K562 (cell line): ENCODE measurements around the gene DGCR8. TPM values are rescaled to one million over a fixed set of nuclear protein-coding genes. Genes with fewer than 3 reads are reported as not detected.
A peak's percentile ranks its signal among the peaks of the same experiment; 100 is the strongest.

Experiments used
- BRD4 ChIP-seq: fragments of 200-600 bp; sonication (generic); IDR thresholded peaks from 2 replicates; pipeline ENCODE4 v1.6.1; 2017; ENCODE audit warnings: inconsistent platforms
- DNMT1 ChIP-seq: fragments of 450-650 bp; IDR thresholded peaks from 2 replicates; pipeline ENCODE4 v1.6.1; 2016; ENCODE audit warnings: antibody characterized with exemption, mild to moderate bottlenecking
- FOXA3 ChIP-seq, 2 experiments: fragments of 450-650 bp in 1 of 2; sonication (generic) in 1 of 2; formaldehyde crosslinking; IDR thresholded peaks in 1 of 2; conservative IDR thresholded peaks in 1 of 2; 2 replicates each; pipeline versions ENCODE4 v1.4.0 to v1.8.0; 2020 to 2022; ENCODE audit warnings: mild to moderate bottlenecking in 2 of 2, missing genetic modification reagents in 1 of 2
- FOXJ2 ChIP-seq: fragments of 200-800 bp; sonication (Bioruptor generic); IDR thresholded peaks from 2 replicates; pipeline ENCODE4 v1.6.1; 2016; ENCODE audit warnings: missing genetic modification characterization, missing compliant biosample characterization
- GABPB2 ChIP-seq: fragments of 250-450 bp; sonication (Bioruptor Pico); conservative IDR thresholded peaks from 2 replicates; pipeline ENCODE4 v1.5.1; 2021; ENCODE audit warnings: mild to moderate bottlenecking
- KLF16 ChIP-seq: IDR thresholded peaks from 2 replicates; pipeline ENCODE4 v1.6.1; 2016; ENCODE audit warnings: antibody characterized with exemption
- MBD2 ChIP-seq: sonication (generic); IDR thresholded peaks from 2 replicates; pipeline ENCODE4 v1.6.1; 2016; ENCODE audit warnings: low read depth, borderline replicate concordance
- NUFIP1 ChIP-seq: fragments of 450-650 bp; IDR thresholded peaks from 2 replicates; pipeline ENCODE4 v1.6.1; 2018; ENCODE audit not compliant: partially characterized antibody
- POLR2AphosphoS5 ChIP-seq: IDR thresholded peaks from 2 replicates; pipeline ENCODE4 v1.6.1; 2011; ENCODE audit warnings: mild to moderate bottlenecking, low read depth, low read length, moderate library complexity; ENCODE audit not compliant: control insufficient read depth, insufficient read depth
- PRMT5 ChIP-seq: sonication (generic); formaldehyde crosslinking; IDR thresholded peaks from 2 replicates; pipeline ENCODE4 v1.5.0; 2020; ENCODE audit warnings: missing genetic modification reagents
- PTTG1 ChIP-seq: fragments of 450-650 bp; IDR thresholded peaks from 2 replicates; pipeline ENCODE4 v1.6.1; 2016; ENCODE audit warnings: low read depth, mild to moderate bottlenecking, missing genetic modification characterization, missing compliant biosample characterization
- RFX7 ChIP-seq: fragments of 250-450 bp; sonication (Bioruptor Pico); IDR thresholded peaks from 2 replicates; pipeline ENCODE4 v1.5.1; 2021; ENCODE audit warnings: mild to moderate bottlenecking
- SMARCC2 ChIP-seq: fragments of 450-650 bp; IDR thresholded peaks from 2 replicates; pipeline ENCODE4 v1.6.1; 2017; ENCODE audit warnings: antibody characterized with exemption, moderate library complexity, mild to moderate bottlenecking, low read depth
- YBX1 ChIP-seq: fragments of 450-650 bp; IDR thresholded peaks from 2 replicates; pipeline ENCODE4 v1.7.1; 2016; ENCODE audit warnings: mild to moderate bottlenecking
- ZNF232 ChIP-seq: sonication (generic); formaldehyde crosslinking; IDR thresholded peaks from 2 replicates; pipeline ENCODE4 v1.8.0; 2022; ENCODE audit warnings: mild to moderate bottlenecking, missing genetic modification reagents
- ZNF3 ChIP-seq: fragments of 250-450 bp; sonication (Bioruptor Pico); IDR thresholded peaks from 2 replicates; pipeline ENCODE4 v1.5.0; 2021; ENCODE audit warnings: mild to moderate bottlenecking, moderate library complexity
- polyA plus RNA-seq, 8 experiments: library from polyadenylated mRNA; depleted of rRNA in 4 of 8; stranded (reverse) in 5 of 8; unstranded in 3 of 8; fragments of >200 nt; fragmentation: Nextera tagmentation in 2 of 8; fragmentation: Illumina TruSeq in 1 of 8; extraction: Ambion mirVana in 2 of 8; extraction: Trizol in 1 of 8; gene quantifications; 2 replicates each; pipeline versions ENCODE4 v1.2.1 to v1.2.3, GENCODE V29; 2011 to 2014; ENCODE audit warnings: inconsistent platforms in 1 of 8, missing spikeins in 1 of 8
- total RNA-seq, 7 experiments: library from RNA; depleted of rRNA in 6 of 7; stranded (reverse); fragments of >200 nt in 6 of 7; fragmentation: Illumina TruSeq in 2 of 7; extraction: Trizol in 2 of 7; gene quantifications; 2 replicates each; pipeline versions ENCODE4 v1.2.1 to v1.2.3, GENCODE V29; 2011 to 2021; ENCODE audit warnings: low replicate concordance in 1 of 7
- TF ChIP-seq, protein P1 (sequence below): sonication (generic); formaldehyde crosslinking; IDR thresholded peaks from 2 replicates; pipeline ENCODE4 v1.8.0; 2022; ENCODE audit warnings: mild to moderate bottlenecking, low read depth, missing genetic modification reagents
- TF ChIP-seq, protein P2 (sequence below): sonication (generic); formaldehyde crosslinking; IDR thresholded peaks from 2 replicates; pipeline ENCODE4 v1.8.1; 2022; ENCODE audit warnings: missing genetic modification reagents
- TF ChIP-seq, protein P3 (sequence below), 2 experiments: fragments of 450-650 bp in 1 of 2; IDR thresholded peaks; 2 replicates each; pipeline ENCODE4 v1.6.1; 2011 to 2017; ENCODE audit warnings: low read depth in 2 of 2, antibody characterized with exemption in 1 of 2, borderline replicate concordance in 1 of 2, low read length in 1 of 2, mild to moderate bottlenecking in 1 of 2, mixed read lengths in 1 of 2; ENCODE audit not compliant: control insufficient read depth in 1 of 2
- TF ChIP-seq, protein P4 (sequence below): fragments of 200-800 bp; sonication (Bioruptor generic); IDR thresholded peaks from 2 replicates; pipeline ENCODE4 v1.6.1; 2017; ENCODE audit warnings: missing genetic modification characterization, missing compliant biosample characterization

Gene DGCR8
- total and polyA plus RNA-seq, 9 of the 15 experiments (the other 6 are each of a cell fraction or from before 2014, with no cell fraction given), result 5.9 to 144 (median 80.1) TPM

DNA sequence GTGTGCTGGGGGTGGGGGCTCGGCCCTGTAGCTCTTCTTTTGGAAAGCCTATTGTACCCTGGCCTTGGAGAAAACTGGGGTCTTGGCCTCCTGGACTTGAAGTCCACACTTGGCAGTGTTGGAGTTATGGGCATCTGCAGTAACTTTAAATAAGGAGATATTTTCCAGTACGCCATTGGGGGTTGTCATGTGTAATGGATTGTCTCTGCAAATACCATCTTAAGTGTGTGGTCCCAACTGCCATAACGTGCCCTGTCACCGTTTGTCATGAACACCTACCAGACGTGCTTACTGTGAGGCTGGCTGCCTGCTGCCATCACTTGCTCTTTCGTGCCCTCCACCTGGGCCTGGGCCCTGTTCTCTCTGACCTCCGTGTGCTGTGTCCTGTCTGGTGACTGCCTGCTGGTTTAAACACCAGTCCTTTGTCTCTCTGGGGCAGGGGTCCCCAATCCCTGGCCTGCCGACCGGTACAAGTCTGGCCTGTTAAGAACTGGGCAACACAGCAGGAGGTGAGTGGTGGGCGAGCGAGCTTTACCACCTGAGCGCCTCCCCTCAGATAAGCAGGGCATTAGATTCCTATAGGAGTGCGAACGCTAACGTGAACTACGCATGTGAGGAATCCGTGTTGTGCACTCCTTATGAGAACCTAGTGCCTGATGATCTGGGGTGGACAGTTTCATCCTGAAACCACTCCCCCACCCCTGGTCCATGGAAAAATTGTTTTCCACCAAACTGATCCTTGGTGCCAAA is 48.0 kb downstream of the DGCR8 start (continued):
- TF ChIP-seq DNMT1, result 0 out of 2 replicates have a peak, but pooled peaks have one; percentile 9
- TF ChIP-seq RFX7 (CRISPR knock-in tag), result peak; percentile 82
- TF ChIP-seq ZNF232 (CRISPR knock-in tag), result no peak
- TF ChIP-seq, protein P1, sequence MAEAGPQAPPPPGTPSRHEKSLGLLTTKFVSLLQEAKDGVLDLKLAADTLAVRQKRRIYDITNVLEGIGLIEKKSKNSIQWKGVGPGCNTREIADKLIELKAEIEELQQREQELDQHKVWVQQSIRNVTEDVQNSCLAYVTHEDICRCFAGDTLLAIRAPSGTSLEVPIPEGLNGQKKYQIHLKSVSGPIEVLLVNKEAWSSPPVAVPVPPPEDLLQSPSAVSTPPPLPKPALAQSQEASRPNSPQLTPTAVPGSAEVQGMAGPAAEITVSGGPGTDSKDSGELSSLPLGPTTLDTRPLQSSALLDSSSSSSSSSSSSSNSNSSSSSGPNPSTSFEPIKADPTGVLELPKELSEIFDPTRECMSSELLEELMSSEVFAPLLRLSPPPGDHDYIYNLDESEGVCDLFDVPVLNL (CRISPR knock-in tag), result no peak
- no peak for TF ChIP-seq FOXJ2
- 0 out of 4 replicates have a peak, but pooled peaks of 1 of the 2 experiments have one; percentile 21 for TF ChIP-seq FOXA3 (CRISPR knock-in tag; conservative IDR thresholded peaks at IDR 0.05 in 1 of 2, IDR thresholded peaks at IDR 0.05 in 1 of 2)
- no peak for TF ChIP-seq PRMT5 (CRISPR knock-in tag)
- TF ChIP-seq, protein P2, sequence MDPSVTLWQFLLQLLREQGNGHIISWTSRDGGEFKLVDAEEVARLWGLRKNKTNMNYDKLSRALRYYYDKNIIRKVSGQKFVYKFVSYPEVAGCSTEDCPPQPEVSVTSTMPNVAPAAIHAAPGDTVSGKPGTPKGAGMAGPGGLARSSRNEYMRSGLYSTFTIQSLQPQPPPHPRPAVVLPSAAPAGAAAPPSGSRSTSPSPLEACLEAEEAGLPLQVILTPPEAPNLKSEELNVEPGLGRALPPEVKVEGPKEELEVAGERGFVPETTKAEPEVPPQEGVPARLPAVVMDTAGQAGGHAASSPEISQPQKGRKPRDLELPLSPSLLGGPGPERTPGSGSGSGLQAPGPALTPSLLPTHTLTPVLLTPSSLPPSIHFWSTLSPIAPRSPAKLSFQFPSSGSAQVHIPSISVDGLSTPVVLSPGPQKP (CRISPR knock-in tag), result no peak
- TF ChIP-seq BRD4, result no peak
- TF ChIP-seq KLF16, result no peak
- TF ChIP-seq NUFIP1, result peak; percentile 78
- TF ChIP-seq MBD2, result 0 out of 2 replicates have a peak, but pooled peaks have one; percentile 32
- TF ChIP-seq, protein P3, sequence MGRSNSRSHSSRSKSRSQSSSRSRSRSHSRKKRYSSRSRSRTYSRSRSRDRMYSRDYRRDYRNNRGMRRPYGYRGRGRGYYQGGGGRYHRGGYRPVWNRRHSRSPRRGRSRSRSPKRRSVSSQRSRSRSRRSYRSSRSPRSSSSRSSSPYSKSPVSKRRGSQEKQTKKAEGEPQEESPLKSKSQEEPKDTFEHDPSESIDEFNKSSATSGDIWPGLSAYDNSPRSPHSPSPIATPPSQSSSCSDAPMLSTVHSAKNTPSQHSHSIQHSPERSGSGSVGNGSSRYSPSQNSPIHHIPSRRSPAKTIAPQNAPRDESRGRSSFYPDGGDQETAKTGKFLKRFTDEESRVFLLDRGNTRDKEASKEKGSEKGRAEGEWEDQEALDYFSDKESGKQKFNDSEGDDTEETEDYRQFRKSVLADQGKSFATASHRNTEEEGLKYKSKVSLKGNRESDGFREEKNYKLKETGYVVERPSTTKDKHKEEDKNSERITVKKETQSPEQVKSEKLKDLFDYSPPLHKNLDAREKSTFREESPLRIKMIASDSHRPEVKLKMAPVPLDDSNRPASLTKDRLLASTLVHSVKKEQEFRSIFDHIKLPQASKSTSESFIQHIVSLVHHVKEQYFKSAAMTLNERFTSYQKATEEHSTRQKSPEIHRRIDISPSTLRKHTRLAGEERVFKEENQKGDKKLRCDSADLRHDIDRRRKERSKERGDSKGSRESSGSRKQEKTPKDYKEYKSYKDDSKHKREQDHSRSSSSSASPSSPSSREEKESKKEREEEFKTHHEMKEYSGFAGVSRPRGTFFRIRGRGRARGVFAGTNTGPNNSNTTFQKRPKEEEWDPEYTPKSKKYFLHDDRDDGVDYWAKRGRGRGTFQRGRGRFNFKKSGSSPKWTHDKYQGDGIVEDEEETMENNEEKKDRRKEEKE (IDR thresholded peaks at IDR 0.05; ENCODE audit: borderline replicate concordance in 1 of 2, control insufficient read depth in 1 of 2, low read depth in 2 of 2, low read length in 1 of 2), result peak in 1 of 2 experiments; percentile 16; a peak in 1 of 4 replicates
- TF ChIP-seq SMARCC2, result no peak
- TF ChIP-seq YBX1, result no peak
- TF ChIP-seq, protein P4, sequence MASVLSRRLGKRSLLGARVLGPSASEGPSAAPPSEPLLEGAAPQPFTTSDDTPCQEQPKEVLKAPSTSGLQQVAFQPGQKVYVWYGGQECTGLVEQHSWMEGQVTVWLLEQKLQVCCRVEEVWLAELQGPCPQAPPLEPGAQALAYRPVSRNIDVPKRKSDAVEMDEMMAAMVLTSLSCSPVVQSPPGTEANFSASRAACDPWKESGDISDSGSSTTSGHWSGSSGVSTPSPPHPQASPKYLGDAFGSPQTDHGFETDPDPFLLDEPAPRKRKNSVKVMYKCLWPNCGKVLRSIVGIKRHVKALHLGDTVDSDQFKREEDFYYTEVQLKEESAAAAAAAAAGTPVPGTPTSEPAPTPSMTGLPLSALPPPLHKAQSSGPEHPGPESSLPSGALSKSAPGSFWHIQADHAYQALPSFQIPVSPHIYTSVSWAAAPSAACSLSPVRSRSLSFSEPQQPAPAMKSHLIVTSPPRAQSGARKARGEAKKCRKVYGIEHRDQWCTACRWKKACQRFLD (CRISPR knock-in tag), result no peak
- no peak for TF ChIP-seq PTTG1 (tag)
- TF ChIP-seq ZNF3 (CRISPR knock-in tag), result no peak
- 0 out of 2 replicates have a peak, but pooled peaks have one; percentile 1 for TF ChIP-seq POLR2AphosphoS5
- peak; percentile 21; the same call in 1 of the 2 replicates for TF ChIP-seq GABPB2 (CRISPR knock-in tag)
